Small intestine (tissue), 7 donors: ENCODE results near the gene ZNF785. TPM values are rescaled to one million over a fixed set of nuclear protein-coding genes. Genes with fewer than 3 reads are reported as not detected.

ENCODE experiments used
- DNase-seq, 2 donors: peaks; one replicate each; pipeline versions ENCODE4 v3.0.0 to v3.0.0-alpha.2; 2013
- FAIRE-seq: peaks from 2 replicates; lab custom pipeline; 2012; peaks lifted over from hg19 to GRCh38; lab: Jason Lieb, UNC
- H3K27ac ChIP-seq, 3 donors: one replicate each; pipeline ENCODE4 v1.5.1; 2013; ENCODE audit warnings: low read length in 2 of 3, mild to moderate bottlenecking in 2 of 3, control low read depth in 1 of 3, inconsistent platforms in 1 of 3, low read depth in 1 of 3, moderate library complexity in 1 of 3
- H3K27me3 ChIP-seq, 3 donors: one replicate each; pipeline ENCODE4 v1.6.1; 2013; ENCODE audit warnings: low read length in 3 of 3, inconsistent platforms in 1 of 3; ENCODE audit not compliant: control insufficient read depth in 3 of 3, insufficient read depth in 3 of 3
- H3K36me3 ChIP-seq, 3 donors: one replicate each; pipeline ENCODE4 v1.6.1; 2013; ENCODE audit warnings: low read length in 3 of 3, inconsistent platforms in 1 of 3, low read depth in 1 of 3, mild to moderate bottlenecking in 1 of 3, moderate library complexity in 1 of 3; ENCODE audit not compliant: control insufficient read depth in 3 of 3, insufficient read depth in 2 of 3
- H3K4me1 ChIP-seq, 3 donors: one replicate each; pipeline ENCODE4 v1.6.1; 2013; ENCODE audit warnings: low read length in 2 of 3, inconsistent platforms in 1 of 3, low read depth in 1 of 3, mild to moderate bottlenecking in 1 of 3, moderate library complexity in 1 of 3; ENCODE audit not compliant: control insufficient read depth in 3 of 3, insufficient read depth in 2 of 3
- H3K4me3 ChIP-seq, 3 donors: one replicate each; pipeline ENCODE4 v1.5.1; 2013; ENCODE audit warnings: low read length in 3 of 3, control low read depth in 1 of 3, inconsistent platforms in 1 of 3, low read depth in 1 of 3, mild to moderate bottlenecking in 1 of 3, moderate library complexity in 1 of 3
- H3K9me3 ChIP-seq, 2 donors: one replicate each; pipeline ENCODE4 v1.6.1; 2013; ENCODE audit warnings: low read depth in 1 of 2, low read length in 1 of 2; ENCODE audit not compliant: control insufficient read depth in 2 of 2, insufficient read depth in 1 of 2
- whole genome bisulfite sequencing, 3 donors: extraction: QIAGEN DNeasy Blood & Tissue Kit; methylation state at CpG; one replicate each; pipeline ENCODE4 v1.1.7; 2013; 5-methylcytosine and 5-hydroxymethylcytosine counted together
- polyA plus RNA-seq, 4 donors: library from polyadenylated mRNA; stranded (reverse) in 3 of 4; unstranded in 1 of 4; fragments of 200-250 nt in 3 of 4; fragments of 120-200 nt in 1 of 4; gene quantifications; one replicate each; pipeline versions ENCODE4 v1.2.1 to v1.2.3, GENCODE V29; 2013
- donor health status: healthy with polysubstance abuse.
- donor health status: control.
- donor health status: control.
- donor health status: Bipolar disorder and iron deficiency.
- donor health status: healthy.

The ZNF785 gene
- polyA plus RNA-seq, 4 donors = 1.9 to 20.4 (median 4.1) TPM

DNA sequence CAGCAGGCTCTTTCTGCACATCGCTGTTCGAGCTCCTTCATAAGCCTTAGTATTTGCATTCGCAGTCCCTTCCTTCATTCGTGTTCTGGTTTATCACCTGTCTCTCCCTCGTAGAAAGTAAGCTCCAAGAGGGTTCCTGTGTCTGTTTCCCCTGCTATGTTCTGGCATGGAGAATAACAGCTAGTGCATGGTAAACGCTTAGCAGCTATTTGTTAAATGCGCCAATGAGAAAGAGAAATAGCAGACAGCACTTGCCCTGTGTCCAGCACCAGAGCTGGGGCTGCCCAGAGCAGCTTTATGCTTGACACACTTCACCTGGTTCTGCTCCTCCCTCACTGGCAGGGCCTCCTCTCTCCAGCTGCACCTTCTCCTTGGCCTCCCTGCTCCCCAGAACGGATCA lies 19.5 kb downstream of the ZNF785 start:
- FAIRE-seq (no peak), DNase-seq (no peak)
- Histone ChIP-seq H3K27ac (no peak overlapping the region), H3K4me3 (no peak overlapping the region), H3K9me3 (no peaks in the 10 kb centered on the region), H3K36me3 (peaks cover 0 to 14% (median 0%) of the 10 kb centered on the region in 3 donors), H3K27me3 (no peaks in the 10 kb centered on the region), H3K4me1 (peaks cover 0 to 12% (median 0%) of the 10 kb centered on the region in 3 donors)
- 69 to 70% (median 70%) methylated on average over 8 of the region's 8 CpGs for WGBS, 3 donors

DNA sequence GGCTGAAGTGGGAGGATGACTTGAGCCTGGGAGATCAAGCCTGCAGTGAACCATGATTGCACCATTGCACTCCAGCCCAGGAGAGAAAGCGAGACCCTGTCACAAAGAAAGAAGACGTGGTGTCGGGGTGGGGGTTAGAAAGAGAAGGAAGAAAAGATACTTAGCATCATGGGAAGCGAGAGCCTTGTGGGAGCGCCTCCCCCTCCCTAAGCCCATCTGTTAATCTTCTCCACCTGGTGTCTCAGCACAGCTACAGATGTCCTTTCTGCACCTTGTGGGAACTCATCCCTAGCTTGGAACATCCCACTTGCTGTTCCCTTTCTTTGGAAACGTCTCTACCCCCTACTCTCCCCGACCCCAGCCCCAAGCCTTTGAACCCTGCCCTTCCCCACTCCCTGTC lies 20.0 kb downstream of the ZNF785 start:
- Histone ChIP-seq H3K4me1 (peaks cover 0 to 9% (median 0%) of the 10 kb centered on the region in 3 donors), H3K9me3 (no peaks in the 10 kb centered on the region), H3K27me3 (no peaks in the 10 kb centered on the region), H3K4me3 (no peak overlapping the region), H3K36me3 (peaks cover 0 to 14% (median 0%) of the 10 kb centered on the region in 3 donors), H3K27ac (no peak overlapping the region)
- 67 to 79% (median 68%) methylated on average over 7 of the region's 7 CpGs for WGBS, 3 donors
- no peak for DNase-seq
- FAIRE-seq = no peak

DNA sequence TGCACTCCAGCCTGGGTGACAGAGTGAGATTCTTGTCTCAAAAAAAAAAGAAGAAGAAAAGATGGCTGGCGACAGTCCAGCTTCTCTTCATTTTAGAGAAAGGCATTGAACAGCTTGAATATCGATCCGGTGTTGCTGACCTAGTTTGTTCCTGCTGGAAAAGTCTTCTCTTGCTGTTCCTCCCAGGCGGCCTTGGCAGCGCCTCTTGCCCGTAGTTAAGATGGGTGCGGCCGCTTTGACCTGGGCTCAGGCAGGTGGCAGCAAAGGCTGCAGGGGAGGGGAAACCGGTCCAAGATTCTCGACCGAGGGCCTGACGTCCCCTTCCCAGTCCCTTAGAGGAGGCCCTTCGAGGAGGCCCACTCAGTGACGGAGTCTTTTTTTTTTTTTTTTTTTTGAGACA lies 23.5 kb downstream of the ZNF785 start:
- H3K9me3 ChIP-seq = no peaks in the 10 kb centered on the region
- WGBS, 3 donors = 31 to 90% (median 43%) methylated on average over 14 of the region's 14 CpGs
- no peak for FAIRE-seq
- H3K36me3 ChIP-seq = peaks cover 0 to 2% (median 0%) of the 10 kb centered on the region in 3 donors
- H3K27ac ChIP-seq = peak overlapping the region in 1 of 3 donors; percentile 71
- peak in 1 of 2 donors; percentile 81 for DNase-seq
- peaks cover 2 to 15% (median 4%) of the 10 kb centered on the region in 3 donors for H3K4me1 ChIP-seq
- no peaks in the 10 kb centered on the region for H3K27me3 ChIP-seq
- H3K4me3 ChIP-seq = peak overlapping the region in 1 of 3 donors; percentile 2

DNA sequence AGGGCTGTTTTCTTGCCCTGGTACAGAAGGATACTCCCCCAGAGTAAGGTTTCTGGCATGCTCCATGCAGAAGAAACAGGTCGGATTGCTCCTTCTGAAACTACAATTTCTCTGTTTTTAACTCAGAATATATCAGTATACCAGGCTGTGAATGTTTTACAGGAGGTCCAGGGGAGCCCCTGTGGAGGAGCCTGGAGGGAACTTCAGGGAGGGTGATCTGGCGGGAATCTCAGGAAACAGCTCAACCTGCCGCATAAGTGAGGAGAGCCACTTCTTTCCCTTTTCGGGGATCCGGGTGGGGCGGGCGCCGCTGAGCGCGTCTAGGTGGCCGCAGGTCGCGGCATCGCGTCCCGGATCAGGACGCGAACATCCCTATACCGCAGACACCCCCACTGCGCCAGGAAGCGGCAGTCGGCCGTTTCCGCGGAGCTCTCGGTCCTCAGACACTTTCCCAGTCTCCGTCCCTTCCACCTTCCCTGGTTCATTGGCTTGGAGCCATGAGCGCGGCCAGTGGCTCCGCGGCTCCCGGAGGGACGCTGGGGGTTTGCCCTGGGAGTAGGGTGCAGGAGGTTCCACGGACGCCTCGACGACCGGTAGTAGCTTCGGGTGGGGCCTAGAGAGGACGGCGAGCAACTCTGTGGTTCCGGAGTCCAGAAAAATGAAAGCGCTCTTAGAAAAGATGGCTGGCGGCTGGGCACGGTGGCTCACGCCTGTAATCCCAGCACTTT lies 24.2 kb downstream of the ZNF785 start:
- H3K9me3 ChIP-seq = no peaks in the 10 kb centered on the region
- H3K4me3 ChIP-seq = peak overlapping the region; percentile 14 to 49 (median 43)
- no peak for FAIRE-seq
- H3K4me1 ChIP-seq = peaks cover 3 to 21% (median 4%) of the 10 kb centered on the region in 3 donors
- H3K27ac ChIP-seq = peak overlapping the region in 2 of 3 donors; percentile 16 to 50
- 32 to 69% (median 53%) methylated on average over 40 to 46 of the region's 46 CpGs for WGBS, 3 donors
- H3K36me3 ChIP-seq = peaks cover 0 to 5% (median 0%) of the 10 kb centered on the region in 3 donors
- H3K27me3 ChIP-seq = no peaks in the 10 kb centered on the region
- peak in 1 of 2 donors; percentile 25 for DNase-seq

DNA sequence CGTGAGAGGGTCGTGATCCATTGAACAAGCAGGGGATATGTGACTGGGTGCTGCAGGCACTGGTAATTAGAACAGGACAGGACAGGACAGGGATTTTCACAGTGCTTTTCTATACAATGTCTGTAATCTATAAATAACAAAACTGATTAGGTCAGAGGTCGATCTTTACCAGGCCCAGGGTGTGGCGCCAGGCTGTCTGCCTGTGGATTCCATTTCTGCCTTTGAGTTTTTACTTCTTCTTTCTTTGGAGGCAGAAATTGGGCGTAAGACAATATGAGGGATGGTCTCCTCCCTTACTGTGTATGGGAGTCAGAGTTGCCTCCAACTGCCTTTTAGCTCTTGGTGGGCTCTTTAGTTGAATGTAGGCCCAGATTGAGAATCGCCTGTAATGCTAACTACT lies 25.8 kb downstream of the ZNF785 start:
- DNase-seq (peak in 1 of 2 donors; percentile 66), FAIRE-seq (no peak)
- peaks cover 3 to 32% (median 4%) of the 10 kb centered on the region in 3 donors for H3K4me1 ChIP-seq
- whole genome bisulfite sequencing, 3 donors = 49 to 75% (median 62%) methylated on average over 6 of the region's 6 CpGs
- no peak overlapping the region for H3K4me3 ChIP-seq
- no peaks in the 10 kb centered on the region for H3K9me3 ChIP-seq
- H3K27me3 ChIP-seq = no peaks in the 10 kb centered on the region
- peak overlapping the region; percentile 83 to 96 (median 91) for H3K27ac ChIP-seq
- H3K36me3 ChIP-seq = peaks cover 0 to 21% (median 5%) of the 10 kb centered on the region in 3 donors

DNA sequence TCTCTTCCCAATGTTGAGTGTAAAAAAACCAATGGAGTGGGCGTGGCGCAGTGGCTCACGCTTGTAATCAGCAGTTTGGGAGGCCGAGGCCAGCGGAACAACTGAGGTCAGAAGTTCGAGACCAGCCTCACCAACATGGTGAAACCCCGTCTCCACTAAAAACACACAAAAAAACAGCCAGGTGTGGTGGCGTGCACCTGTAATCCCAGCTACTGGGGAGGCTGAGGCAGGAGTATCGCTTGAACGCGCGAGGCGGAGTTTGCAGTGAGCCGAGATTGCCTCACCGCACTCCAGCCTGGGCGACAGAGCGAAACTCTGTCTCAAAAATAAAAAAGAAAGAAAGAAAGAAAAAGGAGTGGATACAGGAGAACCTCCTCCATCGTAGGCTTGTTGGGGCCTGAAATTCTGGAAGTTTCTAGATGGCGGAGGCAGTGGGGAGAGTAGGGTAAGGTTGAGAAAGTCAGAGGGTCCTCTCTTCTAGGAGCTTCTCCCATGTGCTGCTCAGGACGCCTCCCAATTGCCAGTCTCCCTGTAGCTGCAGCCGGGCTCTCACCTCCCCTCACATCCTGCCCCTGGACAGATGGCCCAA lies 26.6 kb downstream of the ZNF785 start:
- Histone ChIP-seq H3K27me3 (no peaks in the 10 kb centered on the region), H3K36me3 (peaks cover 0 to 29% (median 5%) of the 10 kb centered on the region in 3 donors), H3K4me1 (peaks cover 3 to 38% (median 4%) of the 10 kb centered on the region in 3 donors), H3K4me3 (peak overlapping the region in 2 of 3 donors; percentile 17 to 22), H3K9me3 (no peaks in the 10 kb centered on the region), H3K27ac (peak overlapping the region; percentile 83 to 96 (median 91))
- DNase-seq (no peak), FAIRE-seq (no peak)
- 69 to 80% (median 74%) methylated on average over 21 of the region's 21 CpGs for WGBS, 3 donors

DNA sequence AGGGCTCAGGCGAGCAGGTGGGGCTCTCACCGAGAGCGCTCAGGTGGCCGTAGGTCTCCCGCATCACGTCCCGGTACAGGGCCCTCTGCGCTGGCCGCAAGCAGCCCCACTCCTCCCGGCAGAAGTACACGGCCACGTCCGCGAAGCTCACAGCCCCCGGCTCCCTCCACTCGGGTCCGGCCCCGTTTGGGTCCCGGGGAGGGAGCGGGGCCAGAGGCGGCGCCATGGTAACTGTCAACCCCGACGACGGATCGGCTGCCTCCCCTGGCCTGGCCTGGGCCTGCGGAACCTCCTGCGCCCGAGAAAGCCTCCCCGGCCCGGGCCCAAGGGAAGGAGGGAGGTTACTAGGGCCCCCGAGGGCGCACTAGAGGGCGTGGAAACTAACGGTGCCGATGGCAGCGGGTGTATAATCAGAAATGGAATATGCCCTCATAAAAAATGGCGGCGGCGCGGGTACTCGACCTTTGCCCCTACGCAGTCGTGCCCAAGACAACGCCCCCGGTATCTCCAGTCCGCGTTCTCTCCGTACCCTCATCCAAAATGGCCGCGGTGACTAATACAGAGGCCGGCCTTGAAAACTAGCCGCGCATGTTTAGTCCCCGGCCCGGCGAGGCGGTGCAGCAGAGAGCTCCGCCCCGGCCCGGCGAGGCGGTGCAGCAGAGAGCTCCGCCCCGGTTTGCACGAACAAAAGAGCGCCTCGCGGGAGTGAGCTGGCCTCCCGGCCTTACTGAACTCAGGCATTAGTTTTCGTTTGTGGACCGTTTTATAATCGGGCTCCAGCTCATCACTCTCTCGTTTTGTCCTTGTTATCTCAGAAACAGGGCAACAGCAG lies 27.3 kb downstream of the ZNF785 start, which contains the start of gene ZNF764:
ZNF764 (minus strand) TSS at position 418 of the 832 bp plus-strand sequence; CDS start at position 226, 192 bp downstream.
- FAIRE-seq (peak; percentile 68), DNase-seq (peak; percentile 99 to 100)
- Histone ChIP-seq H3K36me3 (peaks cover 0 to 34% (median 5%) of the 10 kb centered on the region in 3 donors), H3K9me3 (no peaks in the 10 kb centered on the region), H3K4me1 (peaks cover 4 to 41% (median 5%) of the 10 kb centered on the region in 3 donors), H3K27ac (peak within 1 kb of the TSS; percentile 85 to 96 (median 91)), H3K4me3 (peak within 1 kb of the TSS; percentile 73 to 78 (median 77)), H3K27me3 (no peaks in the 10 kb centered on the region)
- WGBS, 3 donors = 0% methylated on average over 66 to 74 of the region's 74 CpGs

DNA sequence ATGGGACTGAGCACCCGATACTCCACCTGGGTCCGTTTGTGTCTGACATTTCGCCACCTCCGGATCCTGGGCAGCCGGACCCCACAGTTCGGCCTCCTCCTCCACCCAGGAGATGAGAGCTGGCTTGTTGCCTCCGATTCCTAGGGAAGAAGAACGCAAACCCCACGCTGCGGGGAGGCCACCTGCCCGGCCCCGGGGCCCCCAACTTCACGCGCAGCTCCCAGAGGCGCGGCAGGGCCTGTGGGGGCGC lies 27.9 kb downstream of the ZNF785 start:
- DNase-seq (peak in 1 of 2 donors; percentile 67), FAIRE-seq (no peak)
- Histone ChIP-seq H3K4me3 (peak overlapping the region; percentile 73 to 78 (median 77)), H3K27me3 (no peaks in the 10 kb centered on the region), H3K9me3 (no peaks in the 10 kb centered on the region), H3K36me3 (peaks cover 0 to 39% (median 8%) of the 10 kb centered on the region in 3 donors), H3K27ac (peak overlapping the region; percentile 85 to 96 (median 91)), H3K4me1 (peaks cover 4 to 47% (median 9%) of the 10 kb centered on the region in 3 donors)
- 0 to 1% (median 0%) methylated on average over 15 to 17 of the region's 17 CpGs for WGBS, 3 donors
